ENCODE measurements around the gene NFATC2.

DNA sequence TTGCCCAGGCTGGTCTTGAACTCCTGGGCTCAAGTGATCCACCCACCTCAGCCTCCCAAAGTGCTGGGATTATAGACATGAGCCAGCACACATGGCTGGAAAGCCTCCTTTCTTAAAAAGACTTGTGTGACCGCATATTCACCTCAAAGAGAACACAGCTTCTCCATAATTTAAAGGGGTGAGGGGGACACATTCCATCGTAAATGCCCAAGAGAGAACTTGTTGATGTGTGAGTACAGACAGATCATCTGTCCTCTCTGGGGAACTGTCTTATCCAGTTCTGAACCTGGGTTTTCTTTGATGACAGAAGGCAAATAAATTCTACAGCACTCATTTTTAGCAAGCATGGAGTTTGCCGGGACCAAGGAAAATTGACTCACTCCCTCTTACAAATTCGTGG is 47.2 kb downstream of the NFATC2 start:
- TF ChIP-seq POLR2AphosphoS5 (IDR thresholded peaks at IDR 0.05; ENCODE audit: low read depth): no peak
- TF ChIP-seq EZH2phosphoT487 (IDR thresholded peaks at IDR 0.05; ENCODE audit: unreplicated experiment): no peak
- TF ChIP-seq ZNF114 (CRISPR knock-in tag; IDR thresholded peaks at IDR 0.05): no peak
